SJSA1 (cell line): ENCODE data around the gene PDE11A. TPM values are rescaled to one million over a fixed set of nuclear protein-coding genes. Genes with fewer than 3 reads are reported as not detected.

Experiments used
- DNase-seq, 2 experiments: peaks; one replicate each; pipeline ENCODE4 v3.0.0-alpha.2; 2015 to 2020; ENCODE audit warnings: low spot score in 2 of 2, low read depth in 1 of 2
- H3K27ac ChIP-seq: fragments of 250-450 bp; sonication (Bioruptor Pico); 2 replicates; pipeline ENCODE4 v1.5.1; 2020; ENCODE audit warnings: mild to moderate bottlenecking, moderate library complexity
- H3K27me3 ChIP-seq: fragments of 250-450 bp; sonication (Bioruptor Pico); replicated peaks from 2 replicates; pipeline ENCODE4 v1.5.1; 2020; ENCODE audit warnings: mild to moderate bottlenecking, moderate library complexity
- H3K36me3 ChIP-seq: fragments of 250-450 bp; sonication (Bioruptor Pico); 2 replicates; pipeline ENCODE4 v1.5.1; 2020; ENCODE audit warnings: mild to moderate bottlenecking
- H3K4me1 ChIP-seq: fragments of 250-450 bp; sonication (Bioruptor Pico); replicated peaks from 2 replicates; pipeline ENCODE4 v1.6.1; 2021; ENCODE audit warnings: mild to moderate bottlenecking
- H3K4me3 ChIP-seq: fragments of 250-450 bp; sonication (Bioruptor Pico); 2 replicates; pipeline ENCODE4 v1.5.1; 2020; ENCODE audit warnings: mild to moderate bottlenecking
- H3K9me3 ChIP-seq: fragments of 250-450 bp; sonication (Bioruptor Pico); replicated peaks from 2 replicates; pipeline ENCODE4 v1.5.1; 2020; ENCODE audit warnings: mild to moderate bottlenecking
- total RNA-seq: library from RNA; depleted of rRNA; stranded (reverse); fragments of >200 nt; shearing (Covaris generic); gene quantifications from 2 replicates; pipeline ENCODE4 v1.2.3, GENCODE V29; 2014

The PDE11A gene
- total RNA-seq, 1 experiment from 2014 or later = 0.42 TPM

GRCh38 chr2:177708660-177709444, 363.7 kb downstream of the PDE11A start:
- H3K27me3 ChIP-seq = peaks cover 2% of the 10 kb centered on the region; the same call in 1 of the 2 replicates
- no peak for DNase-seq
- H3K9me3 ChIP-seq = no peaks in the 10 kb centered on the region
- H3K4me3 ChIP-seq = no peak overlapping the region
- no peak overlapping the region for H3K27ac ChIP-seq
- H3K4me1 ChIP-seq = no peaks in the 10 kb centered on the region
- no peaks in the 10 kb centered on the region for H3K36me3 ChIP-seq

GRCh38 chr2:177708106-177708505, 364.5 kb downstream of the PDE11A start:
- Histone ChIP-seq H3K27ac (no peak overlapping the region), H3K9me3 (no peaks in the 10 kb centered on the region), H3K4me3 (no peak overlapping the region), H3K36me3 (no peaks in the 10 kb centered on the region), H3K27me3 (peaks cover 2% of the 10 kb centered on the region; the same call in 1 of the 2 replicates), H3K4me1 (no peaks in the 10 kb centered on the region)
- no peak for DNase-seq

DNA sequence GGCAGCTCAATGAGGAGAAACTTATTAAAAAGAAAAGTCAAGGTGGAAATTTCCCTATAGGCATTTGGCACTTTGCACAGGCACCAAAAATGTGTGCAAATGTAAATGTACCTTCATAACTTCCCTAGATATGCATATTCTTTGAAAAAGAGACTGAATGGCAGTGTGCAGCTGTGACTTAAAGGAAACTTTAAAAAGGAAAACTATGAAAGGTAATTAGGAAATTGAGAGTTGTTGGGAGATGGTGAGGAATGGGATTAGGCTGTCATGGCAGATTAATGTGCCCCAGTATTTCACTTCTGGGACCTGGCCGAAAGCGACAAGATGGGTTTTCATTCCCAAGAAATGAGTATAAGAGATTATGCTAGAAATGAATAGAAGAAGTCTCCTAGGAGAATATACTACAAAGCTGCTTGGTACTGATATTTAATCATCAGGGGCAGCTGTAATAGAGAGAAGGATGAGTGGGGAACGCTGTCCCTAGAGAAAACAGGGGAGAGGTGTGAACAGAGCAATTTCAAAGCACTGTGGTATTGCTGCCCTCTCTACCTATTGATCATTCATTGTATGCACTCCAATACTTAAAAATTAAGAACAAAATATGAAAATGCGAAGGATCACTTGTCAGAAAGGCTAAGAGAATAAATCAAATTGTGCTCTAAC, 366.9 kb downstream of the PDE11A start:
- no peak for DNase-seq
- H3K9me3 ChIP-seq = no peaks in the 10 kb centered on the region
- no peaks in the 10 kb centered on the region for H3K36me3 ChIP-seq
- no peaks in the 10 kb centered on the region; the same call in 1 of the 2 replicates for H3K27me3 ChIP-seq
- H3K4me1 ChIP-seq = no peaks in the 10 kb centered on the region
- H3K4me3 ChIP-seq = no peak overlapping the region
- no peak overlapping the region for H3K27ac ChIP-seq

GRCh38 chr2:177703159-177703558, 369.4 kb downstream of the PDE11A start:
- no peaks in the 10 kb centered on the region; the same call in 1 of the 2 replicates for H3K27me3 ChIP-seq
- no peak for DNase-seq
- H3K4me3 ChIP-seq = no peak overlapping the region
- no peaks in the 10 kb centered on the region for H3K9me3 ChIP-seq
- H3K36me3 ChIP-seq = no peaks in the 10 kb centered on the region
- H3K27ac ChIP-seq = no peak overlapping the region
- H3K4me1 ChIP-seq = no peaks in the 10 kb centered on the region

DNA sequence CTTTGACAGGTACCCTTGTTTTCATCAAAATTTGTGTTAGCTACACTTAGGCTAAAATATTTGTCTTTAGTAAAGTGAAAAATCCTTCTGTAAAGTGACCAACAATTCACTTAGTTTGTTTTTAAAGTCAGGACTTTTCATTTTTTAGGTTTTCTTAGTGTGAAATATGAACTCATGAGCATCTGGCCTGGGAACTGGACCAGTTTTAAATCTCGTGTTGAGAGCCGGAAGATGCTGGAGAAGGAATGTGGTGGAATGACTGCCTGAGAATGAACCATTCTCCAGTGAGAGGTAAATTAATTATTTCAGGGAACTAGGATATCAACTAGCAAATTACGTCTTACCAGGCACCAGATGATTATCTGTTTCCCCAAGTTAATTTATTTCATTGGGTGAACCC, 374.3 kb downstream of the PDE11A start:
- DNase-seq = no peak
- H3K27ac ChIP-seq = no peak overlapping the region
- H3K4me3 ChIP-seq = no peak overlapping the region
- no peaks in the 10 kb centered on the region for H3K36me3 ChIP-seq
- no peaks in the 10 kb centered on the region for H3K9me3 ChIP-seq
- H3K27me3 ChIP-seq = no peaks in the 10 kb centered on the region; the same call in 1 of the 2 replicates
- no peaks in the 10 kb centered on the region for H3K4me1 ChIP-seq

GRCh38 chr2:177694348-177694747, 378.2 kb downstream of the PDE11A start:
- H3K27ac ChIP-seq = no peak overlapping the region
- H3K4me1 ChIP-seq = no peaks in the 10 kb centered on the region
- DNase-seq = no peak
- H3K36me3 ChIP-seq = no peaks in the 10 kb centered on the region
- no peaks in the 10 kb centered on the region for H3K9me3 ChIP-seq
- no peak overlapping the region for H3K4me3 ChIP-seq
- H3K27me3 ChIP-seq = no peaks in the 10 kb centered on the region

GRCh38 chr2:177693658-177694339, 378.8 kb downstream of the PDE11A start:
- Histone ChIP-seq H3K27ac (no peak overlapping the region), H3K4me3 (no peak overlapping the region), H3K27me3 (no peaks in the 10 kb centered on the region), H3K36me3 (no peaks in the 10 kb centered on the region), H3K9me3 (no peaks in the 10 kb centered on the region), H3K4me1 (no peaks in the 10 kb centered on the region)
- DNase-seq = no peak

DNA sequence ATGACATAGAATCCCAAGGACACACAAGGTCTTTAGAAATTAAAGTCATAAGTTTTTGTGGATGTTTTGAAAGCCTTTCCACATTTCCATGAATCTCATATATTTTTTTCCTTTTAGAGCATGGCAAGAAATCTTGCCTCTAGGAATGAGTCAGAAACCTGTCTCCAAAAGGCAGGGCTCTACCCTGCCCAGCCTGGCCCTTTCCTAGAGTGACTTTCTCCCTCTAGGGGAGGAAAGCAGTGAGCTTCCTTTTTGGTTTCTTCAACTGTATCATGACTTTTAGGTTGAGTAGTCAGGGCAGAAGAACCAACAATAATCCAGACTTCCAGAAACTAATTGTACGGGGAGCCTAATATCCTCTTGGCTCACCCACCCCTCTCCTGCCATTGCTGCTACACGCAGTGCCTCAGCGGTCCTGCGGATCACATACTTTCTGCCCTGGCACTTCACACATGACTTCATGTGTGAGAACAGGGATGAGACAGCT, 379.8 kb downstream of the PDE11A start:
- no peaks in the 10 kb centered on the region for H3K9me3 ChIP-seq
- H3K4me1 ChIP-seq = no peaks in the 10 kb centered on the region
- H3K27ac ChIP-seq = no peak overlapping the region
- H3K4me3 ChIP-seq = no peak overlapping the region
- DNase-seq = no peak
- no peaks in the 10 kb centered on the region for H3K27me3 ChIP-seq
- H3K36me3 ChIP-seq = no peaks in the 10 kb centered on the region

- Histone ChIP-seq H3K4me1 (no peaks in the 10 kb centered on the region), H3K27ac (no peak overlapping the region), H3K27me3 (no peaks in the 10 kb centered on the region), H3K9me3 (no peaks in the 10 kb centered on the region), H3K4me3 (no peak overlapping the region), H3K36me3 (no peaks in the 10 kb centered on the region)
- DNase-seq = no peak
These were observed 380.4 kb downstream of the PDE11A start for GRCh38 chr2:177692042-177692782.

- Histone ChIP-seq H3K36me3 (no peaks in the 10 kb centered on the region), H3K27me3 (no peaks in the 10 kb centered on the region), H3K4me3 (no peak overlapping the region), H3K27ac (no peak overlapping the region), H3K9me3 (no peaks in the 10 kb centered on the region), H3K4me1 (no peaks in the 10 kb centered on the region)
- no peak for DNase-seq
These were observed 381.4 kb downstream of the PDE11A start for GRCh38 chr2:177691177-177691576.

DNA sequence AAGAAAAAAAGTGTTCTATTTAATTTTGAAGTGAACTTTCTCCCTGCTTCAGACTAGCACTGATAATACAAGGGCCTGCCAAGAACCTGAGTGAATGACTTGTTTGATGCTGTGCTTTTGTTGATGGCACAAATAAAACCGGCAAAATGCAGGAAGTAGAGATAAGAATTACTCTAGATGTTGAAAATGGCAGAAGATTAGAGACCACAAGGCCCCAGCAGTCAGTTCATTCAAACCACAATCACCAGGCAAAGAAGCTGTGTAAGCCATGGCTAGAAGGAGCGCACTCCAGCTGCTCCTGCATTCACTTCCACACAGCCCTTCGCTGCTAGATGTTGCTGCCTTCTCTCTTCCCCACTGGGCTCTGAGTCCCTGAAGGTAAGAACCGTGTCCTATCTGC, 383.0 kb downstream of the PDE11A start:
- DNase-seq = no peak
- H3K27me3 ChIP-seq = no peaks in the 10 kb centered on the region
- H3K4me1 ChIP-seq = no peaks in the 10 kb centered on the region
- H3K36me3 ChIP-seq = no peaks in the 10 kb centered on the region
- H3K9me3 ChIP-seq = no peaks in the 10 kb centered on the region
- no peak overlapping the region for H3K27ac ChIP-seq
- H3K4me3 ChIP-seq = no peak overlapping the region

DNA sequence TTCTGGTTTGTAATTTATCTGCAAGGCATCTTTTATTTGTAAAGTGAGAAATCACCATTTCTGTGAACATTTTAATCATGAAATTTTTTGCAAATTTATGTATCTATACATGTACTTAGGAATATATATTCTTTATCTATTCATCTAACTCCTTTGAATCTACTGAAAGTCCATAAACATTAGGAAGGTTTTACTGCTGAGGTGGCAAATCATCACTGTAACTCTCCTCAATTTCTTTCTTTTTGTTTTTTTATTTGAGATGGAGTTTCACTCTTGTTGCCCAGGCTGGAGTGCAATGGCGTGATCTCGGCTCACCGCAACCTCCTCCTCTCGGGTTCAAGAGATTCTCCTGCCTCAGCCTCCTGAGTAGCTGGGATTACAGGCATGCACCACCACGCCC, 383.7 kb downstream of the PDE11A start:
- H3K9me3 ChIP-seq = no peaks in the 10 kb centered on the region
- no peak for DNase-seq
- no peaks in the 10 kb centered on the region for H3K4me1 ChIP-seq

DNA sequence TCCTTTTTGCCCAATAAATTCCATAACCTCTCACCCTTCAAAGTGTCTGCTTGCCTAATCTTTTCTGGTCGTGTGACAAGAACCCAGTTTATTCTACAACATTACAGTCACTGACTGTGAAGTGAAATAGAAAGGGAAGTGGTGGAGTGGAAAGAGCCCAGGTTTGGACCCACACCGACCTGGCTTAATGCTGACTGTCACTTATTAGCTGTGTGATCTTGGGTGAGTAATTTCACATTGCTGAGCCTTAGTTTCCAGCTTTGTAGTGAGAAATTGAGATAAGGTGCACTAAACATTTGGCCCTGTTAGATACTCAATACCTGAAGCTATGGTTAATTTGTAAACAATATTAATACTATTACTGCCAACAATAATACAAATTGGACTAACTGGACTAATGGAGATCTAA, 388.9 kb downstream of the PDE11A start:
- no peak overlapping the region for H3K27ac ChIP-seq
- DNase-seq = no peak
- H3K4me1 ChIP-seq = peaks cover 8% of the 10 kb centered on the region
- H3K27me3 ChIP-seq = no peaks in the 10 kb centered on the region
- H3K36me3 ChIP-seq = no peaks in the 10 kb centered on the region
- H3K4me3 ChIP-seq = no peak overlapping the region
- H3K9me3 ChIP-seq = no peaks in the 10 kb centered on the region

More for the DNA sequence above, 383.7 kb downstream of the PDE11A start:
- Histone ChIP-seq H3K4me3 (no peak overlapping the region), H3K36me3 (no peaks in the 10 kb centered on the region), H3K27me3 (no peaks in the 10 kb centered on the region), H3K27ac (no peak overlapping the region)
